ENCODE measurements around the gene CLDN16.
A peak's percentile ranks its signal among the peaks of the same experiment; 100 is the strongest.

Gene CLDN16

DNA sequence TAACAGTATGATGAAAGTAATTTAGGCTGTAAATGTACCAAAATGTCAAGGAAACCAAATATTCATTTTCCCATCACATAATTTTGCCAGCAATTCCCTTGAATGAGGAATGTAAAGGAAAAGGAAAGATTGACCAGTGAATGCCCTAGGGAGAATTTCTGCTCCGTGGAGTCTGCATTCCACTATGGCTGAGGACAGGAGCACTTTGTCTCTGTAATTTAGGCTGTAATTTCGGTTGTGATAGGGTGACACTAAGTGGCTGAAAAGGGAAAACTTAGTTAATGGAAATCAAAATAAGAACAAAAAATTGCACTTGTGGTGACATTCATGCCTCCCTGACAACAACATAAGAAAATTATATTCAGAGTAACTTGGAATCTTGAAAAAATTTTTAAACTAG is 70.1 kb downstream of the CLDN16 start:
- H3K36me3 ChIP-seq (ENCODE audit: insufficient read depth, low read length): no peaks in the 10 kb centered on the region
- no peaks in the 10 kb centered on the region for H3K4me1 ChIP-seq (ENCODE audit: control insufficient read depth, insufficient read depth, low read length, unreplicated experiment)
- H2AFZ ChIP-seq (ENCODE audit: low read length, unreplicated experiment): peak overlapping the region; percentile 8
- no peak overlapping the region for H3K27ac ChIP-seq (ENCODE audit: low read depth, low read length)
- H3K79me2 ChIP-seq (ENCODE audit: control insufficient read depth, insufficient read depth, low read length, unreplicated experiment): no peaks in the 10 kb centered on the region
- no peak overlapping the region for H3K4me3 ChIP-seq (ENCODE audit: low read depth, low read length)
- no peaks in the 10 kb centered on the region for H3K27me3 ChIP-seq (ENCODE audit: insufficient read depth, low read length)
